ENCODE results near the gene CRYBG1. TPM values are rescaled to one million over a fixed set of nuclear protein-coding genes. Genes with fewer than 3 reads are reported as not detected.

Gene CRYBG1
- total RNA-seq, 1 donor from 2014 or later, result 18.2 TPM

DNA sequence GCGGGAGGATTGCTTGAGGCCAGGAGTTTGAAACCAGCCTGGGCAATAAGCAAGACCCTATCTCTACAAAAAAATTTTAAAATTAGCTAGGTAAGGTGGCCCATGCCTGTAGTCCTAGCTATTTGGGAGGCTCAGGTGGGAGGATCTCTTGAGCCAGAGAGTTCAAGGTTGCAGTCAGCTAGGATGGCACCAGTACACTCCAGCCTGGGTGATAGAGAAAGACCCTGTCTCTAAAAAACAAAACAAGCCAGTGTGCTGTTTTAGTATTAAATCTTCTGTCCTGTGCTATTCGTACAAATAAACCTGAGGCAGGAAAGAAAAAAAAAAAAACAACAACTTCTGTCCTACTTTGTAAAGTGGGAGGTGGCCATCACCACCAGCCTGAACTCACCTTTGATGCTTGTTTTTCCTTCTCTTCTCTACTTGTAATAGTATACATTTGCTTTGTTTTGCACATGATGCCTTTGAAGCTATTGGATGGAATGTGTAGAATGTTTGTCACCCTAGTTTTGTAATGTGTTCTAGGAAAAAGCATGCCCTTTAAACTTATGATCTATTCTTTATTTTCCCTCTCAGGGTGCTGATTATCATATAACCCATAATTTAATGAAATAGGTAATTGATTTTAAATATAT, 102.5 kb downstream of the CRYBG1 start:
- DNase-seq (ENCODE audit: low spot score), result no peak

DNA sequence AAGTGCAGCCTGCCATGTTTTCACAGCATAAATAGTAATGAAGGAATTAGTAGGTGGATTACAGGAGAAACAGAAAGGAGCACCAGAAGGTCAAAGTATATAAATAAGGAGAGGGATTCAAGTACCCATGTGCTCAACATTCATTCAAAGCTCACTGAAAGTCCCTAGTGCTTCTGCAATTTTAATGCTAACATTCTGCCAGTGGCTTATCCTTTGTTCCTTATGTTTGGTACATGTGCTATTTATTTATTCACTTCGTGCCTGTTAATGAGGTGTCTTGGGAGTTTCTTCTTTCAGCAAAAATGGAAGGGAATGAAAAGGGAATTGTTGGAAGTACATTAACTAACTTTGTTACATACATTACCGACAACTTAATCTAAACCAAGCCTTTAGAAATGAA, 105.7 kb downstream of the CRYBG1 start:
- no peak for DNase-seq (ENCODE audit: low spot score)

DNA sequence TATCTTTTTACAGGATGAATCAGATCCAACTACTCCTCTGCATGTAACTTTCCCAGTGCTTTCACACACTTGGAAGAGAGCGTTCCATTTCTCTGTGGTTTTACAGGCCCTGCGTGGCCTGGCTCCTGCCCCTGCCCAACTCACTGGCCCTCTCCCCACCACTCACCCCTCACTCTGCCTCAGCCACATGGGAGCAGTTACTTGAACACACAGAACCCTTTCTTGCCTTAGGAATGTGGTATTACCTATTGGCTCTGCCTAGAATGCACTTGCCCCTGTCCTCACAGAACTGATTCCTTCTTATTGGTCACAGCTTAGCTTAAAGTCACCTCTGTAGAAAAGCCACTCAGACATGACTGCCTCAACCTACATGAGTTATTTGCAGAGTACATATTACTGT, 108.4 kb downstream of the CRYBG1 start:
- DNase-seq (ENCODE audit: low spot score), result no peak

DNA sequence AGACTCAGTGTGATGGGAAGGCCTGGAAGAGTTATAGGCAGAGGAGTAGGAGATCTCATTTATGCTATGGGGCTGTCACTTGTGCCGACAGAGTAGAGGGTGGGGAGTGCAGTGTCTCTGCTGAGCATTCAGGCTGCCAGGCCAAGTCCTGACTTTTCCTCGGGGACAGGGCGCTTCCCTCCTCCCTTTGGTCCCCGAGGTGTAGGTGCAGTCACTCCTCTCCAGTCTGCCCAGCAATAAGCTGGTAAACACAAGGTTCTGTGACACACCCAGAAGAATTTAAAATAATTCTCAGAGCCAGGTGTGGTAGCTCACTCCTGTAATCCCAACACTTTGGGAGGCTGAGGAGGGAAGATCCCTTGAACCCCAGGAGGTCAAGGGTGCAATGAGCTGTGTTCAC, 109.4 kb downstream of the CRYBG1 start:
- DNase-seq (ENCODE audit: low spot score), result no peak

DNA sequence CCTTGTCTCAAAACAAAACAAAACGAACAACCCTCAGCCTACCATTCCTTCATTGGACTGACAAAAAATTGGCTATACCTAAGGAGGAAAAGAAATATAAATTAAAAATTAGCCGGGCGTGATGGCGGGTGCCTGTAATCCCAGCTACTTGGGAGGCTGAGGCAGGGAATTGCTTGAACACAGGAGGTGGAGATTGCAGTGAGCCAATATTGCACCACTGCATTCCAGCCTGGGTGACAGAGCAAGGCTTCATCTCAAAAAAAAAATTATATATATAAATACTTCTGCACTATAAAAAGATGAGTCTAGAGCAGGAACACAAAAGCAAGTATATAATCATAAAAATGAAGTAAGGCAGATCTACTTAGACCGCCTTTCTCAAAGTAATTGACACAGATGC, 109.8 kb downstream of the CRYBG1 start:
- no peak for DNase-seq (ENCODE audit: low spot score)

DNA sequence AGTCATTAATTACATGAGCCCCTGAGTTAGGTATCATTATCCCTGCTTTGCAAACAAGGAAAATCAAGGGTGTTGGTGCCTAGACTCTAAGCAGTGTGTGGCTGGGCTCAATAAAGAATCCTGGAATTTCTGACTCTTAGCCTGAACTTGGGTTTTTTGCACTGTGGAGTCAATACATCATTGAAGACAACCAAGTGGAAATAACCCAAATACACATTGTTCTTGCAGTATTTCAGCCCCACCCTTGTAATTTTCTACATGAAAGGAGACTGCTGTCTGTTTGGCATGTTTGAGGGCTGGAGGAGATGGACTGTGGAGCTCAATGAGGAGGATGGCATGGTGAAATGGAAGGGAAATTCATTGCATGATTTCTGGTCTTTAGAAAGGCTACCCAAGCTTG, 110.3 kb downstream of the CRYBG1 start:
- no peak for DNase-seq (ENCODE audit: low spot score)

DNA sequence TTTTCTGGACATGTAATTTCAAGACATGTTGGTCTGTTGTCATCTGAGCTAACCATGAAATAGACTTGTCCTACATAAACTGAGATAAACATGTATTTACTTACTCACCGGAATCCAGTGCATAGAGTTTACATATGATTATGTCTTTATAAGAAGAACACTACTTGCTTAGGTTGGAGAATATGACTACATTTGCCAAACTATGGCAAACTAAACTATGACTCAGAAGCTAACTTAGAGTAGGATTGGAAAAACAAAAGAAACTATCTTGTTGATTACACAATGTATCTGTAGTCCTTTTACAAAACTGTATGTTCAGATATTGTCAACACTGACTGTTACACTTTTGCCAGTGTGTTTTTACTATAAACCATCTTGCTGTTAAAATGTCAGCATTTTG, 113.3 kb downstream of the CRYBG1 start:
- DNase-seq (ENCODE audit: low spot score), result no peak

DNA sequence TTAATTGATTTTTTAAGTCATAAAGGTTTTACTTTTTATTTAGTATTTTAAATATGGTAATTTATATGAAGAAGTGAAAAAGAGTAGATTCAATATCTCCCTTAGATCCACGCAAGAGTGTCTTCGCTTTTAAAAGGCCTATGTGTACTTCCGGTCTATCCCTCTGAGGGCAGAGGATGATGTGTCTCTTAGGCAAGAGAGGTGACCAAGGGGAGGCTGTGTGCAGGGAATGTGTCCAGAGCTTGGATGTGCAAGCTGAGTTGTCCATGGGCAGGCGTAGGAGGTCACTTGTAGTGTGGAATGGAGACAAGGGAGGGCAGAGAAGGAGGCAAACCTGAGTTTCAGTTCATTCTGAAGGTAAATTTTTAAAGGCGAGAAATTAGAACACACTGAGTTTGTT, 113.9 kb downstream of the CRYBG1 start:
- no peak for DNase-seq (ENCODE audit: low spot score)

DNA sequence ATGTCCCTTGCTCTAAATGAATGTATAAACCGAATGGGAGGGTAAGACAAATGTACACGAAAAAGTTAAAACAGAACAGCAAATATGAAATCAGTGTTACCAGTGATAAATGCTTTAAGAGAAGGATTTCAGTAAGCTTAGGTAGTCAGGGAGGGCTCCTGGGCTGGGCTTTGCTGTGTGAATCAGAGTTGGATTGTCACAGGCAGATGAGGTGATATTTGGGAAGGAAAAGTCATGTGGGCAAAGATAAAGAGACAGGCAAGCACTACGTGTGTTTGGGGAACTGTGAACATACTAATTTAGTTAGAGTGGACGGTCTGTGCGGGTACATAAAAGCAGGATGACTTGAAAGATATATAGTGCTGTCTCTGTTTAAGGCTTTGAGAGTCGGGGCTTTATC, 114.8 kb downstream of the CRYBG1 start:
- no peak for DNase-seq (ENCODE audit: low spot score)

DNA sequence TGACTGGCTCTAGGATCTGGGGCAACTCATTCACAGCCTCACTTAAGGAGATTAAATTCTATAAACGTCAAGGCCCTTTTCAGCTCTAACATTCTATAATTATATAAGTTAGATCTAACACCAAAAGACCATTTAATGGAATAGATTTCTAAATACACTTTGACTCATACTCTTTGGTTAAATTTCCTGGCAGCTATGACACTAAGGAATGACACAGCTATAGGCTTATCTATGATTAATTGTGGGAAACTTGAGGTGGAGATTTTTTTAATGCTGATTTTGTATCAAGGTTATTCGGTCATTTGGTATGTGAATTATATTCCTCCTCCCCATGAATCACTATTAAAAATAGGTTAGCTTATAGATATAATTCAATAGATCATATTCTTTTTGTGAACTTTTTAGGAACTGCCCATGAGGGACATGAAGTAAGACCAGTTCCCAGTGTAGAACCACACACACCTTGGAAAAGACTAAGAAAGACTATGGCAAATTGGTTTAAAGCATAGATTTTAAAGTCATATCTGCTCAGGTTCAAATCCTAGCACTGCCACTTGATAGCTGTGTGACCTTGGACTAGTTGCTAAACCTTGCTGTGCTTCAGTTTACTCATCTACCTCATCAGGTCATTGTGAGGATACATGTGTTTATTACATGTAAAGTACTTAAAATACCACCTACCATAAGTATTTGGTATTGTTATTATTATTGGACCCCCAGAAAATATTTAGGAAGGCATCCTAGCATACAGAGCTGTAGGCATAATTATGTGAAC, 116.0 kb downstream of the CRYBG1 start:
- DNase-seq (ENCODE audit: low spot score), result no peak

DNA sequence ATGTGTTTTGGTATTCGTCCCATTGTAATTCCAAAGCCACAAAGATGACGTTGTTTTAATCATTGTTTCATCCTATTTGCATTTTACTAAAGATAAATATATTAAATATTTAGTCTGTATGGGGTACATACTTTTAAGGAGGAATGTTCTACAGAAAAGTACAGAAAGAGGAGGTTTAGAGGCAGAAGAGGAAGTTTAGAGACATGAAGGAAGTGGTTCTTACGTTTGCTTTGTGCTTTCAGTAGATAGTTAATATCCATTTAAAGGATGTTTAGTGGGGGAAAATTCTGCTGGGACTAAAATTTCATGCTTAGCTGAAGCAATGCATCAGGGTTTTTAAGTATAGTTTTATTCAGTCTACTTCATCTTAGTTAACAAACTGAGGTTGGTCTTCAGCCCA, 116.6 kb downstream of the CRYBG1 start:
- no peak for DNase-seq (ENCODE audit: low spot score)

DNA sequence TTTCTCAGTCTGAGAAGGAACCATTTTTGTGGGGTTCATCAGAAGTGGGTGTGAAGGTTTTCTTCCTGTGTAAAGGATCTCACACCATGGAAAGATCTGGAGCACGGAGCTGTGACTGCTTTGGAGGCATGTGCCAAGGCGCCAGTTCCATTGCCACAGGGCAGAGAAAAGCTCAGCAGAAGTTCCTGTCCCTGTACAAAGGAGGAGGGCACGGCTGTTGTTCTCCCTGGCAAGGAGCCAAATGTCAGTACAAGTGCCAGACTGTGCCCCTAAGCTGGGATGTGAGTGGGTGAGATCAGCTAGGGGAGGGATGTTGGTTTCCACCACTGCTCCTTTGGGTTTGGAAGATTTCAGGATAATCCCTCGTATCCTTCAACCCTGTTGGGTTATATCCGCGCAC, 117.3 kb downstream of the CRYBG1 start:
- no peak for DNase-seq (ENCODE audit: low spot score)

DNA sequence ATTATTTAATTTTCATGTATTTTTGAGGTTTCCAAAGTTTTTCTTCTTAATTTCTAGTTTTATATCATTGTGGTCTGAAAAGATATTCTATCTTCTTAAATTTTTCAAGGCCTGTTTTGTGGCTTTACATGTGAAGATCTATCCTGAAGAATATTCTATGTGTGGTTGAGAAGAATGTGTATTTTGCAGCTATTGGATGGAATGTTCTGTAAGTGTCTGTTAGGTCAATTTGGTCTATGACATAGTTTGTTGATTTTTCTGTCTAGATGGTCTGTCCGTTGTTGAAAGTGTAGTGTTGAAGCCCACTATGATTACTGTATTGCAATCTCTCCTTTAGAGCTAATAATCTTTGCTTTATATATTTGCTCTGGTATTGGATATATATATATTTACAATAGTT, 125.7 kb downstream of the CRYBG1 start:
- no peak for DNase-seq (ENCODE audit: low spot score)

DNA sequence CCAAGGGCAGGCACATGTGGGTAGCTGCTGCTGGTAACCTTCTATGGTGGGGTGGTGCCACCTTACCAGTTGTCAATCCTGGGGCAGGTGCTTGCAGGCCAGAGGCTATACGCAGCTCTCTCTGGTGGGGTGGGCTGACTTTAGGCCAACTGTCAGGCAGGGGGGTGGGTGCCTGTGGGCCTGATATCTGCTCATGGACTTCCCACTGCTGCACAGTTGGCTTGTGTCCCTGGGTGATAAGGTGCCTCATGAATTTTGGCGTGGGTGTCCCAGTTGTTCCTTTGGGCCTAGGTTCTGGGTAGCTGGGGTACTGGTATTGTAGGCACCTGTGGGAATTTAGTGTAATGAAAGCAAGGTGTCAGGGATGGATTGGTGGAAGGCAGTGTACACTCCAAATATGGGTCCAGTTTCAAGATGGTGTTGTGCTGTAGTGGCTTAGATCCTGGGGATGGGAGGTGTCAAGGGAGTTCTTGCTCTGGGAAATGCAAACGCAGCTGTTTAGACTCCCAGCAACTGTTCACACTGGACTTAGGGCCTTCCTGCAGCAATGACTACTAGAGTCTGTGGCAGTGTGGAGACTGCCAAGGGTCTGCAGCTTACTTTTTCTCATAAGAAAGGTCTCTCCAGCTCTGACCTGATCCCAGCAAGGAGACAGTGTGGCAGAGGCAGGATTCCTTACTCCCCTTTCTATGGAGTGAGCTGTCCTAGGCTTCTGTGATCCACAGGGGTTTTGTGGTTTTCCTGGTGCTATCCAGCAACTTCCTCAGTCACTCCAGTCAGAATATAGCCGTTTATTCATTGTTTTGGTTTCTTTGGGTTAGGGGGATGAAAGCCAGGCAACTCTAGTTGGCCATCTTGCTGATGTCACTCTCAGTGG, 128.2 kb downstream of the CRYBG1 start:
- no peak for DNase-seq (ENCODE audit: low spot score)

DNA sequence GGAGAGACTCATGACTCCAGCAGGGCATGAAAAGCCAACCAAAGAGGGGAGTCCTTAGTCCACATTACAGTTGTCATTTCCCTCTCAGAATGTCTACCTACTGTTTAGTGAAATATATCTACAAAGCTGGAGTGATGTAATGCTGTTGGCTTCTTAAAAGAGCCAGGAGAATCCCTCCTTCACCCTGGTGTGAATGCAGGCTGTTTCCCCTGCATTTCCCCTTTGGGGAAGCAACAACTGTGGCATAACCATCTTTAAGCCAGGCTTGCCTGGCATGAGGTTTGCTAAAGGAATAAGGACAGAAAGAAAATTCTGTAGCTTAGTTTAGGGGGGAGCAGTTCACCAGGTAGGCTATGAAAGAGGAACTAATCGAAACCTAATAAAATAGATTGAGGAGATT, 129.5 kb downstream of the CRYBG1 start:
- no peak for DNase-seq (ENCODE audit: low spot score)

DNA sequence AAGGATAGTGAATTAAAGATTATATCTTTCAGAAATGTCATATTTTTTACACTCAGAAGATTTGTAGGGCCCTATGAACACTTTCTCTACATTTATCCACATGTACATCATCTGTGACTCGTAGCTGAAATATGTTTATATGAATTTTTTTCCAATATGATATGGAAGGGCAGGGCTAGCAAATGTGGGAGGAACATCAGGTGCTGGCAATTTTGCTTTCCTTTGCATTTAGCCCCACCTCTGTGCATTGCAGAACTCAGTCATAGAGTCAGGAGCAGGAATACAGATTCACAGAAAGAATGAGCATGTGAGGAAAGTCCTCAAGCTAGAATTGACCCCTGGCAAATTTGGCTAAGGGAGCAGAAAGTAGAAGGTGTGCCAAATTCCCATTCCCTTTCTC, 129.9 kb downstream of the CRYBG1 start:
- DNase-seq (ENCODE audit: low spot score), result no peak

DNA sequence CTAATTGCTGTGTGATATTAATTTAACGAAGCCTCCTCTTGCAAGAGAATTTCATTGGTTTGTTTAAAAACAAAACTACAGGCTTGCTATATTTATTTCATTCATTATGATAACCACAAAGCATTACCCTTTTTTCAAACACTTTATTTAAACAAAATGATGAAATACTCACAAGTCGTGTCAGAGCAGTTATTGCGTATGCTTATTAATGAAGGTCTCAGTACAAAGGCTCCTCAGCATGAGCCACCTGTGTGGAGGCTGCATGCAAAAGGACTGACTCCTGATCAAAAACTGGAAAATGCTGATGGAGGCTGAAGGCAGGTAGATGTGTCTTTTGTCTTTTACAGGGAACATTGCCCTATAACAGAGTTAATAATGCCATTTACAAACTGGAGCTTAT, 130.5 kb downstream of the CRYBG1 start:
- DNase-seq (ENCODE audit: low spot score), result no peak

DNA sequence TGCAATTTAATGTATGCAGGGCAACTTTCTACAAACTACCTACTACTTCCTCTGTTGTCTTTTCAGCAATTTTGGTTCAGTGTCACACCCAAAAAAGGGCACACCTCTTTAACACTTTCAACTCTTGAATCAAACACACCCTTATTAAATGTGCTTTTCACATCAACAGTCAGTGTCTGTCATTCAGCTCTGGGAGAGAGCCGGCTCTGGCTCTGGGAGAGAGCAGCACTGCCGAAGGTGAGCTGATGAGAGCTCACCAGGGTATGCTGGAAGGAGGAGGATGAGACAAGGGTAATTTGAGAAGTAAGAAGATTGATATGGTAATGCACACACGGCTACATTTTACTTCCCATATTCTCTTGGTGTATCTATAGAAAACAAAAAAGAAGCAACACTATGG, 134.5 kb downstream of the CRYBG1 start:
- no peak for DNase-seq (ENCODE audit: low spot score)

DNA sequence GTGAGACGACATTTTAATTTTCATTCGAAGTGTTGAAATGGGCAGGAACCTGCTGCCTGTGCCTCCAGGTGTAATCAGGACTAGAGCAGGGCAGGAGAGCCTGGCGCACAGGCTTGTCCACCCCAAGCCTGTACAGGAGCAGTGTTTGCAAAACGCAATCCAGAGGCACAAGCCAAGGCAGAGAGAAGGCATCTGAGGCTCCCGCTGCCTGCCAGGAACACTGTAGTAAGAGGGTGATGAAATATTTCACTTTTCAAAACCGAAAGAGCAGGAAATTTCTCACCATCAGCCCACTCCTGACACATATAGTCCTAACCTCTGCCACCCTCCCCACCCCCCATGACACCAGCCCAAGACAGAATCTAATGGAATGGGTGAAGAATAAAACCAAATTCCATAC, 136.3 kb downstream of the CRYBG1 start:
- no peak for DNase-seq (ENCODE audit: low spot score)

DNA sequence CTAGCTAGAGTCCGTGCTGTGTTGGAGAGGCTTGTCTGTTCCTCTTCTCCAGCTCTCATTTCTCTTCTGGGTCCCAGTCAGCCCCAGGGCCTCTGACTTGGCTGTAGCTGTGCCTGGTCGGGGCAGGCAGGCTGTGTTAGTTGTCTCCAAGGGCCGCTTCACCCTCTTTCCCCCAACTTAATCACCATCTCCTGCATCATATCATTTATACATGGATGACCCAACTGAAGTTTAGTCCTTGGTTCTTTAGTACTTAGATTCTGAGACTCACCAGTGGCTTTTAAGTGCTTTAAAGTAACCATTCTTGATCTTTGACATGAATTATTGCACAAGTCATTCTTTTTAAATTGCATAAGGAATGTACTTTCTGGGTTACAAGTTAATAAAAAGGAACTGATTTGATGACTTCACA, 141.4 kb downstream of the CRYBG1 start:
- DNase-seq (ENCODE audit: low spot score), result no peak

DNA sequence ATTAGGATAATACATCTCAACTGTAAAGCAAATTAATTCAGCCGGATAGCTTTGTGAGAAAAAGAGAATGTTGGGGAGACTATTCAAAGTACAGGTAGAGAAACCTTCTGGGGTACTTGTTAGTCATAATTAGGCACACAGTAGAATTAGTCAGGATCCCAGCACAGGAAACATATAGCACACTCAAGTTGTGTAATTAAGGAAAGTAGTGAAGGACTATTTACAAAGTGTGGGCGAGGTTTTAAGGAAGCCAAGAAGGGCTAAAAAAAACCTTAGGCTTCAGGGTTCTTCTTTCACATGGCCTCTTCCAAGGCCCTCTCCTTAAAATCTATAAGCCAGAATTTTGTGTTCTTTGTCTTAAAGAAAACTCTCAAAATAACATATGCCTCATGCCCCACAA, 142.0 kb downstream of the CRYBG1 start:
- no peak for DNase-seq (ENCODE audit: low spot score)

DNA sequence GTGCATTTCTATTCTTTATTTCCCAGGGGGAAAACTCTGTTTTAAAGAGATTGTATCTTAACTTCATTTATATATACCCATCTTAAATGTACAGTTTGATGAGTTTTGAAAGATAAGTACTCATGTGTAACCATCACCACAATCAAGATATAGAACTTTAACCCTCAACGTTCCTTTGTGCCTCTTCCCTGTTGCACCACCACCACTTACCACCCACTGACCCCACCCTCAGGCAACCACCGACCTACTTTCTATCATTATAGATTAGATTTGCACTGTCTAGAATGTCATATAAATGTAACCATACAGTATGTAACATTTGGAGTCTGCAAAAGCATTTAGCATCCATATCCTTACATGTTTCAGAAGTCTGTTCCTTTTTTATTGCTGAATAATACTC, 147.8 kb downstream of the CRYBG1 start:
- DNase-seq (ENCODE audit: low spot score), result no peak

DNA sequence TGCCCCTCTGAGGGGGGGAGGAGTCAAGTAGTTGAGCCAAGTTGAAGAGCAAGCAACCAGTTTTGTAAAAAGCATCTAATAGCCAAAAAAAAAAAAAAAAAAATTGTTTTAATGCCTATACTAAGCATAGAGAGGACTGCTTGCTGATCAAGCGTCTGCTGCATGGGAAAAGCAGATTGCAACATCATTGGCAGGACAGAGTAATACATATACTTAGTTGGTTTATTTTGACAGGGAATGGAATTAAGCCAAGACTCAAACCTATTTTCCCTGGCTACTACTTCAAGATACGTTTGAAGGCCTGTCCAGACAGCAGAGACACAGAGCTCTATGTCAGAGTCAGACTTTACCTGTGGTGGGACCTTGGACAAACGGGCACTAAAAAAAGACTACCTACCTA, 148.3 kb downstream of the CRYBG1 start:
- DNase-seq (ENCODE audit: low spot score), result no peak

Measured in mucosa of gallbladder (tissue), 1 donor.